Measurements from ENCODE around the gene PLXNA2.

GRCh38 chr1:208183977-208184911 is 59.9 kb downstream of the PLXNA2 start:
- TF ChIP-seq POLR2A (IDR thresholded peaks at IDR 0.05) = no peak
- TF ChIP-seq CTCF (IDR thresholded peaks at IDR 0.05) = no peak
